Measurements from ENCODE around the gene PDE7B.
"Not testable (repeated sequence)": the region's sequence is repeated elsewhere in the genome, so short reads cannot be mapped to it uniquely, and the experiment has no call there.

Gene PDE7B

DNA sequence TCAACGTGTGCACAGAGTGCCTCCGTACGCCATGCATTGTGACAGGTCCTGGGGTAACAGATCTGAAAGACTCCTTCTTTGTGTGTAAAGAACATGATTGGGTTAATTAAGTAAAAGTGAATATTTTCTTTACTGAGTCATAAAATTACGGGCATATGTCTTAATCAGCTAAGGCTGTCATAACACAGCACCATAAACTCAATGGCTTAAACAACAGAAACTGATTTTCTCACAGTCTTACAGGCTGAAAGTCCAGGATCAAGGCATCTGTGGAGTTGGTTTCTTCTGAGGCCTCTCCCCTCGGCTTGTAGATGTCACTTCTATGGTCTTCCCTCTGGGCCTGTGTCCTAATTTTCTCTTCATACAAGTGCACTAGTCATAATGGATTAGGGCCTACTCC, 221.7 kb downstream of the PDE7B start:
- DNase-seq (ENCODE audit: low spot score) = no peak

DNA sequence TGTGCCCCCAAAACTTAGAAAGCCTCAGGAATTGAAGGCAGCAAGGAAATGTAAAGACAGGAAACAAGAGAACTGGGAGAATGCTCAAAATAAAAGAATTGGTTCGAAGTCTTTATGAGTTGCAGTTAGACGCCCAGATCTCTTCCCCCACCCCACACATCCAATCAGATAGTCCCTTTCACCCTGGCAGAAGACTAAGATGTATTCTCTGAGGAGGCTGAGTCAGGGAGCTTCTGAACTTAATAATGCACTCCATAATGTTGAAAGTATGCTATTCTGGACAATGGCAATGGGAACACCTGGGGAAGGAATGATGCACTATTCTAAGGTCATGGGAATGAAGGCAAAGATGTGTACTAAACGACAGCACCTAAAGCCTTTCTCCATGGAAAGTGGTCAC, 225.0 kb downstream of the PDE7B start:
- DNase-seq (ENCODE audit: low spot score) = no peak

DNA sequence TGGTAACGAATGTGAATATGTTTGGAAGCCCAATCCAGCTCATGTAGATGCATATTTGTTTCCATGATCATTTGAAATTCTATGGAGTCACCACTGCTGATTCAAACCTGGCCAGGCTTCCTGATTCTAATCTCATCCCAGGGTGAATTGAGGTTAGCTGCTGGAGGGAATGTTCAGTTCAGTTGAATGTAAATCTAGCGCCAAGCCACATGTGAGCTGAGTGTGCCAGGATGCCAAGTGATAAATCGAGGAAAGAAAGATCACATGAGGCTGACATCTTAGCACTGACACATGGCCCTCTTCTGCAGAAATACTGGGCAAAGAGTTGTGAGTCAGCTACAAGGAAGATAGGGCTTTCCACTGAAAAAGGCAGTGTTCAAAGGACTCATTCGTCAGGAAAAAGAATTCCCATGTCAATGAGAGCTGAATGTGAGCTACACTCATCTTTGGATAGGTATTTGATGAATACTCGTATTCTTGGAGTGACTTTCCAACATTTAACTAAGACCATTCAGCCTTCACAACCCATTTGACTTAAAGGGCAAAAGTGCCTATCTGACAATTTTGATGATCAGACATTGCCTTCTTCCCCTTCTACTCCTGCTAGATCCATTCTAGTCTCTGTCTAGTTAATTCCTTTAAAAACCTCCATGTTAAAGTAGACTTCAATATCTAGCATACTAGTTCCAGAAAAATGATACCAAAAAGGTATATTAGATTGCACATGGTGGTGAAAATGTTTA, 226.5 kb downstream of the PDE7B start:
- no peak for DNase-seq (ENCODE audit: low spot score)

DNA sequence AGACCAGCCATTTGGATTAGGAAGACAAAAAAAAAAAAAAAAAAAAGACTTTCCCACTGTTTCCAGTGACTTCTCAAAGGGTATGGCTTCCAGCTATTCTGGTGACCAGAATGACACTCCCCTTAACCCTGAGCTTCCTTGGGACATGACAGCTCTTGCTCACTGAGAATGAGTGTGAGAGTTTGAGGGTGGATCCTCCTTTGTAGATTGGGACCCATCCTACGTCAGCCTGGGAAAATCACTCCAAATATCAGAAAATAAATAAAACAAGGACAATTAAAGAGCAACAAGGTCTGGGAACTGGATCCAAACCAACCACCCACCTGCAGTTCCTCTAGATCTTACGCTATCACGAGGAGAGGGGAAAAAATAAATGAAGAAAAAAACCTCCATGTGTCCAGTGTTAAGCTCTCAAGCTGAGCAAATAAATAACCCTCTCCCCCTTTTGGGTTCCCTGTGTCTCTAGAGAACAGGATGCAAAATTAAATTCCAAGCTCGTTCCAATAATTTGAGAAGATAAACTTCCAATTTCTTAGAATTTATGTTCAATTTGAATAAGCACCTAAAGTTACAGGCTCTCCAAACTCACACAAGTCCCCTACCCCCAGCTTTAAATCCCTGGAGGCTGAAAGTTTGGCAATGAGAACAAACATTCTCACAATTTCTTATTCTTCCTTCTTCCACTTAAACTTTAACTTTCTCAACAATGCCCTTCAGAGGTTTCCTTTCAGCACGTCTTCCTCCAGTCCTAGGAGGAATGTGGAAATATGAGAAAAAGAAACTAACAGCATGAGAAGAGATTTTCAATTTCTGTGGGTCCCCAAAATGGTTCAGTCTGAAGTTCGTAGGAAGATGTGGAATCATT, 228.4 kb downstream of the PDE7B start:
- DNase-seq (ENCODE audit: low spot score) = no peak

DNA sequence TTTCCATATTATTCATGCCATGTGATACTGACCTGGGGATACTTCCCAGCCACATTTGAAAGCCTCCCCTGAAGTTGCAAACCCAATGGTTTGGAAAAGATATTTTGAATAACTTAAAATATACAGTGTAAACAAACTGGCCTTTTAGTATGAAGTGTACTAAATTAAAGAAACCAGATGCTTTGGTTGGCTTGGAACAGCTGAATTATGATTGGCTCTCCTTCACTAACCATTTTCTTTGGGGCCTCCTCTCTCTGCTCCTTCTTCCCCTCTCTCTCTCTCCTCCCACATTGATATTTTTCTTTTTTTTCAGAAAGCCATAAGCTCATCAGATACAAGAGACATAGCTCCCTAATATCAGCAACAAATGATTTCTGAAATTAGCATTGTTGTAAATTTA, 232.0 kb downstream of the PDE7B start:
- DNase-seq (ENCODE audit: low spot score) = no peak

DNA sequence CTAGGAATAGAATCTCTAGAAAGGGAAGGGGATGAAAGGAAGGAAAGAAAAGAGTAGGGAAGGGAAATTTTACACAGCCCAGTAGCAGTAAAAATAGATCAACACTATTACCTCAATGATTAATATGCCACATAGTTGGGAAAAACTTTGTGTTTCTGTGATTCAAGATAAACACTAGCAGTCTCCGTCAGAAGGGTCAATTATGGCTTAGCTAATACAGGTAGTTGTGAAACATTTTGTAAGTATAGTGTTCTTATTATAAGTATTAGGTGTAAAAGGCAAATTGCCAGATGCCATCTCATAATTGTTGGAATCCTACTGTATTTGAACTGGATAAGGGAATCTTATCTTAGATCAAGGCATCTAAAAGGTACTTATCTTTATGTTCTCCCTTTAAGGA, 232.9 kb downstream of the PDE7B start:
- no peak for DNase-seq (ENCODE audit: low spot score)

DNA sequence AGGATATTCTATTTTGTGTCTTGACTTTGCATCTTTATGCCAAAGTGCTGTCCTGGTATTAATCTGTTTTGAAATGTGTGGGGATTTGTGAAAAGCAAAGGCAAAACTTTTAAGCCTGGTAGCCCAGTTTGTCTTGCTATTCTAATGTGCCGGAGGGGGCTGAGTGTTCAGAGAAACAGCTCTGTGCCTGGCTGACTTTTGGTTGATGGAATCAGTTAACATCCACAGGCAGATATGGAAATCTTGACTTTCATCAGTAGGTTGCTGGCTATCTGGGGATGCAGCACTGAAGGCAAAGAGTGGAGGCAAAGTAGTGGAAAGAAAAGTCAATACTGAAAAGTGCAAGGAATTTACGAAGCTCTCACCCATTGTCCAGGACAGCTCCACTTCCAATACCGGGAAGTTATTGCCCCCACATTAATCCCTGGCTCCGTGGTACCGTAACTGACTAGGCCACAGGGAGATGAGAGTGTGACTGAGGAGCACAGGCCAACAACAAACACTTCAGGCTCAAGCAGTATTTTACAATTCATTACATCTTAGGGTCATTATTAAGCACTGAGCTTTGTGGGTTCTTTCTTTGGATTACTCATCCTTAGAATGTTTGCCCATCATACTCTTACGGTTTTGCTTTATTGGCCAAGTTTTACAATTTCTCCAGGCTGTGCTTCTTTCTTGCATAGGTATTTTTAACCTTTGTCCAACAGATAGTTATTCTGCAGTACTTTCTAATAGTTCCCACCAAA, 234.0 kb downstream of the PDE7B start:
- no peak for DNase-seq (ENCODE audit: low spot score)

DNA sequence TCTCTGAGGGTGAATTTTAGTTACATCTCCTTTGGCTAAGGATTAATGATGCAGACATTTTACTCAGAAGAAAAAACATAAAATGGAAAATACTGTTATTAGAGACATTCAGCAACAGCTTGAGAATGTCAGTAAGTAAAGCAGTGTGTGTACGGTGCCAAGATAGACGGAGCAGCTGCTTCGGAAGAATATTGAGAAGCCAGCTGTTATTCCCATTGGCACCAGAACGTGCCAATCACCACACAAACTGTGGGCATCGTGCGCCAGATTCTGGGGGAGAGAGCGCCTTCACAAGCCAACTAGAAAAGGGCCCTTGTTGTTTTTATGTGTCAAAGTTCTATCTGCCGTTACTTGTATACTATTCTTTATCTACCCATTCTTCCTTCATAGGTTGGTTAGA, 235.2 kb downstream of the PDE7B start:
- no peak for DNase-seq (ENCODE audit: low spot score)

DNA sequence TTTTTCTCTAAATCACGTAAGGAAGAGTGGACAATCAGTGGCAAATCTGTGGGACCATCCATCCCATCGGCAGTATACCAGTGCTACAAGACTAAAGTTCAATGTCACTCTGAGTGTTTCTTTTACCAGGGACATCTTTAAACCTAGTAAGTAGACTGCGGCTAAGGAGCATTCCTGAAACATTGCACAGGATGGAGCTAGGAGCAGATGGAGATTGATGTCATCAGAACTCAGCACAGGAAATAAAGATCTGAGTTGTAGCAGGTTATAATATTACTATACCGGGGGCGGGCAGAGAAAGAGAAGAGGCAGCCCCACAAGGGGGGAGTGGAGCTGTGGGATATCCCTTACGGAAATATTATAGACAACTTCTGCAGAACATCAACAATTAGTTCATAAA, 236.5 kb downstream of the PDE7B start:
- DNase-seq (ENCODE audit: low spot score) = no peak

DNA sequence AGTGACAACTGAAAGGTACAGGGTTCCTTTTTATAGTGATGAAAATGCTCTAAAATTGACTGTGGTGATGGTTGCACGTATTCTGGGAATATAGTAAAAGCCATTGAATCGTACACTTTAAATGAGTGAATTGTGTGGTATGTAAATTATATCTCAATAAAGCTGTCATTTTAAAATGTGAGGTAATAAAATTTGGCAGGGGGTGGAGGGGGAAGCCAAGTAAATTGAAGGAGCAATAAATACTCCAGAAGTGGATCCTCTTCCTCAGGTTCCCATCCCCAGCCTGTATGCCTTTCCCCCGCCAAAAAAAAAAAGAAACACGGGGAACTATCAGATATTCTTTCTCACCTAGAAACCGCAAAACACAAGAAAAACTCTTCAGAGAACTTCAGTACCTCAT, 237.2 kb downstream of the PDE7B start:
- DNase-seq (ENCODE audit: low spot score) = no peak

DNA sequence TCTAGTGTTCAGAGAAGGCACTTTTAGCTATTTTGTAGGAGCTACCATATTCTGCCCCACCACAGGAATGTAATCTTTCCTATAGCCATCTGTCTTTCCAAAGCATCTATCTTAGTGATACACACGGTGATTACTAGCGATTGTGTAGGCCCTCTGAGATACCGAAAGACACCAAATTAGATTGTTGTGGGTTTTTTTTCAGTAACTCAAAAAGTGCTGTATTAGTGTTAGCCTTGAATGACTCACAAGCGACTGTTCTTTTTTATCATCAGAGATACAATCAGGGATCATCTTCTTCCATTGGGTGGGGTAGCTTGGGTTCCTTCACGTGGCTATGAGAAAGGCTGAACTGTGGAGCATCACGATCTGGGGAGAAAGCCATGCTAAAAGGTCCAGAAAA, 238.4 kb downstream of the PDE7B start:
- no peak for DNase-seq (ENCODE audit: low spot score)

DNA sequence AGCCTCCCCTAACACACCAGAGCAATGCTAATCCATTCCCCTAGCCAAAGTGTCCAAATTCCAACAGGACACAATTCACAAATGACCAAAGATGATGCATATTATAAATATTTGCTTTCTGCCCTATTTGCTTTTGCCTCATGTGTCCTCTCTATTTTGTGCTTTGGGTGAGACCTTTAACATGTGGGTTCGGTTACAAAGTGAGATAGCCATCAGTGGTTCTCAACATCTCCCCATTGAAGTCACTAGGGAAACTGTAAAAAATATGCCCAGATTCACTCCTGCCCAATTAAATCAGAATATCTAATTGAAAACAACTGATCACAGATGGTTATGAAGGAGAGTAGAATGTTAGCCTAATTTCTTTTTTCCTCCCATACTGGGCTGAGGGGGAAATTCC, 239.4 kb downstream of the PDE7B start:
- DNase-seq (ENCODE audit: low spot score) = no peak

DNA sequence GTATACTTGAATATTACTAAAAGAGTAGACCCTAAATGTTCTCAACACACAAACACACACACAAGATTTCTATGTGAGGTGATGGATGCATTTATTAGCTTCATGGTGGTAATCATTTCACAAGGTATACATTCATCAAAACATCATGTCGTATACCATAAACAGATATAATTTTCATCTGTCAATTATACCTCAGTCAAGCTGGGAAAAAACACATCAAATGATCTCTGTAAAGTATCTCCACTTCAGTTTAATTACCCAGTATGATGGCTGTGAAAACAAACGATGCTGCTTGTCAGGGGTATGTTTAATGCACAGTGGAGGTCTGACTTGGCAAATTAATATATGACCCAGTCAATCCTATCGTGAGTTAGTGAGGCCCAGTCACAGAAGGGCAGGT, 241.4 kb downstream of the PDE7B start:
- DNase-seq (ENCODE audit: low spot score) = no peak

DNA sequence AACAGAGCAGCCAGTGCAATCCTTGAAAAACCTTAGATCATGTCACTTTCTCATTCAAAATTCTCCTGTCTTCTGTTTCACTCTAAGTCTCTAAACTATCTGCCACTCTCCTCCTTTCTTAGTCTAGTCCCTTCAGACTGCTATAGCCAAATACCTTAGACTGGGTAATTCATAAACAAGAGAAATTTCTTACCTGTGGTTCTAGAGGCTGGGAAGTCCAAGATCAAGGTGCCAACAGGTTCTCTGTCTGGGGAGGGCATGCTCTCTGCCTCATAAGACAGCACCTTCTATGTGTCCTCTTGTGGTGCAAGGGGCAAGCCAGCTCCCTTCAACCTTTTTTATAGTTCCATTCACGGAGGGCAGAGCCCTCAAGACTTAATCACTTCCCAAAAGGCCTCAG, 242.3 kb downstream of the PDE7B start:
- no peak for DNase-seq (ENCODE audit: low spot score)

DNA sequence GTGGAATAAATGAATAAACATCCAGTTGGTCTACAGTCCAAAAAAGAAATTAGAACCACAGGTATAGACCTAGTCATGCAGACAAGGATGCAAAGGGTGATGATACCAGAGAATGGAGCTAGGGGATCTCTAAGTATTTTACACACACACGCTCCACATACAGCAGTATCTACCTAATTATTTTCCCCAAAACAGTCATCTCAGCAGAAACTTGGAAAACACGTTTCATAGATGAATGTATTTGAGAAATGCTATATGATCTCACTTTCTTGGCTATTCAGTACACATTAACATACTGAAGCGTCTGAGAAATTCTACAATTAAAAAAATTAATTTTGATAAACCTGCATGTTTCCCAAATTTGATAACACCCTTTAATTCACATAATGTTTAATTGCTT, 243.3 kb downstream of the PDE7B start:
- no peak for DNase-seq (ENCODE audit: low spot score)

DNA sequence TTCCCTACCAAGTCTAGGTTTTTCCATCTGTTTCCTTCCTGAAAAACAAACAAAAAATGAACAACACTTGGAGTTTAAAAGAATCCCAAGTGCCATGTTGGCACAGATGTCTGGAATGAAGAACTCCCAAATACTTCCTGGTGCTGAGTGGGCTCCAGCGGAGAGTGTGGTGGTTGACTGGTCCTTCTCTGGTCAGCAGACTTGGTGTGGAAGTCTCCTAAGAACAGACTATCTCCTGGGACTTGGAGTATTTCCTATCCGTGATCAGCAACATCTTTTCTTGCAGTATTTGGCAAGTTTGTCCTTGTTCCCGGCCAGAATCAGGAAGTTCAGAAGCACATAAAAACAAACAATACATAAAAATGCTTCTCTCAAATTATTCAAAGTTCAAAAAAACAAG, 244.5 kb downstream of the PDE7B start:
- no peak for DNase-seq (ENCODE audit: low spot score)

DNA sequence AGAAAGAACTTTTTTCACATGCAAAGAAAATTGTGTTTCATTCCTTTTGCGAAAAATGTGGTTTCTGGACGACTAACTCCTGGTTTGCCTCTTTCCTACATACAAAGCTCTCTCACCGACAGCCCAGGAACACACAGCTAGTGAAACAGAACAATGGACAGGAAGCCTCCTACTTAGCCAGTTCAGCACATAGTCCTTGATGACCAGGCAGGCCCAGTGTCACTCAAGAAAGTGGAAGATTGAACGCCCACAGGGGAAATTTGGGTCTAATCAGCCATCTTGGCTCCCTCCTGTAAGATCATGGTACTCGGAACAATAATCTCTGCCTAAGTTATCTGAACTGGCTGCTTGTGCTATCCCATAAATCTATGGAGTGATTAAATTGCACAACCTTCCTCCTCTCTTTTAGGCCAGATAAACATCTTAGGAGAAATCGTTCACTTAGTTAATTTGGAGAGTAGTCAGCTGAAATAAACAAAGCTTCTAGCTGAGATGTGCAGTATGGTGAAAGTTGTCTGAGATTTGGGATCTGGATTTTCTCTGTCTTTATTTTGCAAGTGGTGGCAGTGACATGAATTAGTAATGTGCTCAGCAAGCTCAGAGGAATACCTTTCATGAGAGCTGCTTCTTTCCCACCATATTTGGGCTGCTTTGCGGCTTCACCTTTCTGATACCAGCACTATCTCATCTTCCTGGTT, 251.6 kb downstream of the PDE7B start:
- DNase-seq (ENCODE audit: low spot score) = no peak

DNA sequence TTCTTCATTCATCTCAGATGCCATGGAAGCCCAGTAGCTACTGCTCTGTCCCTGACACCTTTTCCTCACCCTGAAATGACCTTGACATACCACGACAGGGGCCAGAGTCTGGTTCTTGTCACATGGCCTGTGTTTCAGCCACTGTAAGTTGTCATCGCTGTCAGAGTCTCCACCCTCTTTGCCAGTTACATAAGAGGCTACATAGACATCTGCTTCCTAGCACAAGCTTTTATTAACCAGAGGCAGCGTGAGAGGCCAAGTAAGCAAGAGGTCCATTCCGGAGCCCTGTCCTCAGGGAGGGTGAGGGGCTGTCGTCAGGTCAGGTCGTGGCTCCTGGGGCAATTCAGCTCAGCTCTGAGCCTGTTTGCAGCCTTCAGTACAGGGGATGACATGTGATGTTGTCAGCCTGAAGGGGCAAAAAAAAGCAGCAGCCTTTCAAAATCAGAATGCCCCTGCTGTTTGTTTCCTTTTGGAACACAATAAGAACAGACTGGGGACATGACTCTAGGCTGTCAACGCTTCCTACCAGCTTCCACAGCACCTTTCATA, 252.3 kb downstream of the PDE7B start:
- no peak for DNase-seq (ENCODE audit: low spot score)

DNA sequence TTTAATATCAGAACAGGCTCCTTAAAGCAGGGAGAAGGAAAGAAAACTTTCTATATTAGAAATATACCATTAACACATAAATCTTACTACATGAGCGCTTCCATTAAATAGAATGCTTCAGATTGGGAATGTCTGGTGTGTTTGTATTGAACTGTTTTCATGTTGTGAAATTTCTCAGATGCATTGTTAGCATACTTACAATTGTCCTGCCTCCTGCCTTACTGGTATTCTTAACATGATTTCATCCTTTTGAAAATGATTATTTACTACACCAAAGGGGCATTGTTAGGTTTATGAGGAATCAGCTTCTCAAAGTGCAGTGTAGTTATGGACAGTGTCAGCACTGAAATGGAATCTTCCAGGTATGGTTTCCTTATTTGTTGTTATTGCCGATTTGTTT, 253.1 kb downstream of the PDE7B start:
- no peak for DNase-seq (ENCODE audit: low spot score)

DNA sequence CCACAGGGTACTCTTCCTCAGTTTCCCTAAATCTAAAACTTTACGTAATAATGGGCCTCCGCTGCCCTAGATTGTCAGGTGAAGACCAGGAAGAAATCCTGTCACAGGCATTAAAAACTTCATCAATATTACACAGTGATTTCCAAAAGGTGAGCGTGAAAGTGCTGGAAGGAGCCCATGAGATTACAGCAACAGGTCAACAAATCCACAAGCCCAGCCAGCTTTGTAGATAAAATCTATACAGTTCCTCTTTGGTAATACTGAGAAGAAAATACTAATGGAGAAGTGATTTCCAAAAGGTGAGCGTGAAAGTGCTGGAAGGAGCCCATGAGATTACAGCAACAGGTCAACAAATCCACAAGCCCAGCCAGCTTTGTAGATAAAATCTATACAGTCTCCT, 254.3 kb downstream of the PDE7B start:
- DNase-seq (ENCODE audit: low spot score) = not testable (repeated sequence)

DNA sequence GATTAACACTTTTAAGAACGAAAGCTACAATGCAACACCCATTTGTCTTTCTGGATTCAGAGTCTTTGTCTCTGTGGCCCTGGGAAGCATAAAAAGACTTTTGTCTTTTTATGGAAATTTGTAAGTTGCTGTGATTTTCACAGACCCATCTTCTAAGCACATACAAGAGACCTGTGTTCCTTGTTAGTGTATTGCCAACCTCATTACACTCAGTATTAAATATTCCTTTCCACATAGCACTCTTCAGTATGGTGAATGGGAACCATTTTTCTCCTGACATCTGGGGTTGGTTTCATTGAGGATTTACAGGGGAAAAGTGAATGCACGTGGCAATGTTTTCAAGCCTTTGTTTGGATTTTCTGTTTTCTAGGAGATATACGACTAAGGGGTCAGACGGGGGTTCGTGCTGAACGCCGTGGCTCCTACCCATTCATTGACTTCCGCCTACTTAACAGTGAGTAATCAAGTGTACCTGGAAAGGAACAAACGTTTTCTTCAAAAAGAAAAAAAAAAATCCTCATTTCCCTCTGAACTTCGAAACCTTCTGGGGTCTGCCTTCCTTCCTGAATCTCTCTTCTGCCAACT, 257.0 kb downstream of the PDE7B start:
- no peak for DNase-seq (ENCODE audit: low spot score)

DNA sequence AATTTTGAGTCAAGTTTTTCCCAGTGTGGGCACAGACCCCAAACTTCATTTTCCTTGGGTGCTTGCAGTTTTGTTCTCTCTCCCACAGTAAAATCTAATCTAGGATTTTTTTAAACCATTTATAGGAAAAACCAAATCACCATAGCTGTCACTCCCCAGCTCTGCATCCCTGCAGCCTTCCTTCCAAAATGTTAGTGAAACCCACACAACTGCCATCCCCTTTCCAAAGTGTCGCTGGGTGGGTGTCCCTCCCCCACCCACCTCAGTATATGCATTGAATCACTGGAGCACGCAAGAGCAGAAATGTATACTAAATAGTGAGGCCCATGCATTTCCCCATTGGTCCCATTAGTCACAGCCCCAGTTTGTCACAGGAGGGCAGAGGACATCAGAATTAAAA, 260.3 kb downstream of the PDE7B start:
- no peak for DNase-seq (ENCODE audit: low spot score)

Data from SW480 (cell line).